Fibroblast of peridontal ligament (primary cell): ENCODE data around the gene SAP130.

Experiments
- DNase-seq: peaks from one replicate; pipeline ENCODE4 v3.0.0-alpha.2; 2010; ENCODE audit errors: extremely low read depth

Gene SAP130

DNA sequence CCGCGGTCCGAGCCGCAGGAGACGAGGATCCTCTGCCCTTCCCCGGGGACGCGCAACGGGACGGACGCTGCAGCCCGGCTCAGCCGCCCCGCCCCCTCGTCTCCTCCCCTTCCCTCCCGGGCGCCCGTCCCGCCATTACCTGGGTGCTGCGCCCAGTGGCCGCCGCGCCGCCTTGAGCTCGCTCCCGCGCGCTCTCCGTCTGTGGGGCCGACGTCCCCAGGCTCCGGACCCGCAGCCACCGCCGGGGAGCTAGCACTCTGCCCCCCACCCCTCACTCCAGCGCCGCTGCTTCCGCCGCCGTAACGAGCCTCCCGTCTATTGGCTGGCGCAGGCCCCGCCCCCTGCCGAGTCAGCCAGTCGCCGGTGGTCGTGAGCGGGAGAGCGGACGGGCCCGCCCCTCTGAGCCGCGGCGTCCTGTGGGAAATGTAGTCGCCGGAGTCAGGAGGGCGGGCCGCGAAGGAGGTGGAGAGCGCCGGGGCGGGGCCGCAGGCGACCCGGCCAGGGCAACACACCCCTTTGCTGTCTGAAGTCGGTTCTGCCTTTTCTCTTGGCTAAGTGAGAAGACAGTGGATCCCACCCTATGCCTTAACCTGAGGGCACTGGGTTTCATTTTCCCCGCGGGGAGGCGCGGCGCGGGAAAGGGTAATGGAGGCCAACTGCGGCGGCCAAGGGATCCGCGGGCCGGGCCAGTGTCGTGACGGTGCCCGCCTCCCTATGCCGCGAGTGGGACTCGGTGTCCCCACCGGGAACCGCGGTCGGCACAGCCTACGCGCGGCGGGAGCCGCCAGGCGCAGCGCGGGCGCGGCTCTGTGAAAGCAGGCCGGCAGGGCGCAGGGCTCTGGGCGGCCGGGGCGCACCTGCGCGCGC lies at the start of gene SAP130:
SAP130 (minus strand) TSS at position 259 of the 867 bp plus-strand sequence. CDS start 1,767 bp downstream, outside the sequence.
- peak; percentile 82 for DNase-seq

DNA sequence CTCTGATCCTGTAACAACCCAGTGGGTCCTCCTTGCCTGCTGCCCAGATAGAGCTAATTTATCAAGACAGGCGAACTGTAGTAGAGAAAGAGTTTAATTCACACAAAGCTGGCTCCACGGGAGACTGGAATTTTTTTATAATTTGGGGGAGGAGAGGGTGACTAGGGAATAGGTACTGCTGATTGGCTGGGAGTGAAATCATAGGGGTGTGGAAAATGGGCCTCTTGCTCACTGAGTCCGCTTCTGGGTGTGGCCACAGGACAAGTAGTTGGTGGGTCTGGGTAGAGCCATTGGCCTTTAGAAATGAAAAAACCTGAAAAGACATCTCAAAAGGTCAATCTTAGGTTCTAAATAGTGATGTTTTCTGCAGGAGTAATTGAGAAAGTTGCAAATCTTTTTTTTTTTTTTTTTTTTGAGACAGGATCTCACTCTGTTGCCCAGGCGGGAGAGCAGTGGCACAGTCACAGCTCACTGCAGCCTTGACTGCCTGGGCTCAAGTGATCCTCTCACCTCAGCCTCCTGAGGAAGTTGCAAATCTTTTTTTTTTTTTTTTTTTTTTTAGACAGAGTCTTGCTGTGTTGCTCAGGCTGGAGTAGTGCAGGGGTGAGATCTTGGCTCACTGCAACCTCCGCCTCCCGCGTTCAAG lies 48.7 kb upstream of the SAP130 start:
- no peak for DNase-seq

DNA sequence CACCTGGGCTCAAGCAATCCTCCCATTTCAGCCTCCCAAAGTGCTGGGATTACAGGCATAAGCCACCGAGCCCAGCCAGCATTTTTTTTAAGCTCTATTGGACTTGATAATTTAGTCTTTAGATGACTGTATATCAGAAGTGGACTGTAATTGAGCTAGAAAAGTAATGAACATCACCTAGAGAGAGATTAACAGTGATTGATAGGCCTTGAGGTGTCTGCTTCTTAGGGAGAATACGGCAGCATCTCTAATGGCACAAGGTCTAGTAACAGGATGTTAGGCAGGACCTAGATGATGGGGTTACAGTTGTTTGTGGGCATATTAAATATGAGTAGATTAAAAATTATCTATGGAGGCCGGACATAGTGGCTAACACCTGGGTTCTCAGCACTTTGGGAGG lies 45.4 kb upstream of the SAP130 start:
- no peak for DNase-seq

DNA sequence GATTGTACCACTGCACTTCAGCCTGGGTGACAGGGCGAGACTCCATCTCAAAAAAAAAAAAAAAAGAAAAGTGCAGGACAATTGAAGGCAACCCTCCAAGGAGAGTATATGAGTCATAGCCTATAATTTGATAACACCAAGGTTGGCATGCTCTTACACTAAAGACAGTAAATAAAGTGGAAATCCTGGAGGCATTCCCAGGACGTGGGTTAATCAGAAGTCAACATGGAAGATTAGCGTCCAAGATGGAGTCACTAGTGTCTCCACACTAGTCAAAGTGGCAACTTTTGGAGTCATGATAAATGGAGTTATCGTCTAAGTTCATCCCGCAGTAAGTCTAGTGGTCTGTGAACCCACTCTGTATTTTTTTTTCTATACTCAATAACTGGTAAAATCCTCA lies 41.9 kb upstream of the SAP130 start:
- DNase-seq = peak; percentile 46

DNA sequence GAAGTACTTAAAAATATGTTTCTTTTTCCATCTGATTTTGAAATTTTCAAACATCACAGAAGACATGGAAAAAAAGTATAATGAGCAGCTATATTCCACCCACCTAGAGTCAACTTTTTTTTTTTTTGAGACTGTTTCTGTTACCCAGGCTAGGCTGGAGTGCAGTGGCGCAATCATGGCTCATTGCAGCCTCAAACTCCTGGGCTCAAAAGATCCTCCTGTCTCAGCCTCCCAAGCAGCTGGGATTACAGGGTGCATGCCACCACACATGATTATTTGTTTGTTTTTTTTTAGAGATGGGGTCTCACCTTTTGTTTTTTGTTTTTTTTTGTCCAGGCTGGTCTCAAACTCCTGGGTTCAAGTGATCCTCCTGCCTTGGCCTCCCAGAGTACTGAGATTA lies 36.5 kb upstream of the SAP130 start:
- no peak for DNase-seq

DNA sequence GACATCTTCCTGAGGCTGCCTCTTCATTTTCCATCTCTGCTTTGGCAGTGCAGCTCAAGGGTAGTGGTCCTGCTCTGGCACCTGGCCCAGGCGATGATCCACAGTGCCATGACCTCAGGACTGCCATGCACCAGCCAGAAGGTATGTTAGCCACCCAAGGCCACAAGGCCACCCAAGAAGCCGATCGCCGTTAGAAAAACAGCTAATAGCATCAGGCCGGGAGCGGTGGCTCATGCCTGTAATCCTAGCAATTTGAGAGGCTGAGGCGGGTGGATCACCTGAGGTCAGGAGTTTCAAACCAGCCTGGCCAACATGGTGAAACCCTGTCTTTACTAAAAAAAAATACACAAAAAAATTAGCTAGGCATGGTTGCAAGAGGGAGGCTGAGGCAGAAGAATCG lies 34.7 kb upstream of the SAP130 start:
- DNase-seq = no peak

DNA sequence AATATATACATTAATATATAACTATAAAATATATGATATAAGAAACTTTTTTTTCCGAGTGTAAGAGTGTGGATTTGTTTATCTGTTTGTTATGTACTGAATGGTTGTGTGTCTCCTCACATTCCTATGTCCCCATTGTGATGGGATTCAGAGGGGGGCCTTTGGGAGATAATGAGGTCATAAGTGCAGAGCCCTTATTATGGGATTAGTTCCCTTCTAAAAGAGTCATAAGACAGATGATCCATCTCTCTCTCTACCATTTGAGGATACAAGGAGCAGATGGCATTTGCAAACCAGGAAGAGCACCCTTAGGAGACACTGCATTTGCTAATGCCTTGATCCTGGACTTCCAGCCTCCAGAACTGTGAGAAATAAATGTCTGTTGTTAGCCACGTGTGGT lies 30.3 kb upstream of the SAP130 start:
- DNase-seq = no peak

DNA sequence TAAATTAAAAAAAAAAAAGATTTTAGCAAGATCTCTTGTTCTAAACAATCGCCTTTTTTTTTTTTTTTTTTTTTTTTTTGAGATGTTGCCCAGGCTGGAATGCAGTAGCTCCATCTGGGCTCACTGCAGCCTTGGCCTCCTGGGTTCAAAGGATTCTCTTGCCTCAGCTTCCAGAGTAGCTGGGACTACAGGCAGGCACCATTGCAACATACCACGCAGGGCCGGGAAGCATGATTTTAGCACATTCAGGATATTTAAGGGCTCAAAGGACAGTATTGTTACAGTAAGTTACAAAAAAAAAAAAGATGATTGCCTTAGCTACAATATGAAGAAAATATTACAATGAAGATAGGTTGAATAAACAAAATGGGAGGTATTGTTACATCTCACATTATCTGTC lies 29.5 kb upstream of the SAP130 start:
- DNase-seq = no peak

DNA sequence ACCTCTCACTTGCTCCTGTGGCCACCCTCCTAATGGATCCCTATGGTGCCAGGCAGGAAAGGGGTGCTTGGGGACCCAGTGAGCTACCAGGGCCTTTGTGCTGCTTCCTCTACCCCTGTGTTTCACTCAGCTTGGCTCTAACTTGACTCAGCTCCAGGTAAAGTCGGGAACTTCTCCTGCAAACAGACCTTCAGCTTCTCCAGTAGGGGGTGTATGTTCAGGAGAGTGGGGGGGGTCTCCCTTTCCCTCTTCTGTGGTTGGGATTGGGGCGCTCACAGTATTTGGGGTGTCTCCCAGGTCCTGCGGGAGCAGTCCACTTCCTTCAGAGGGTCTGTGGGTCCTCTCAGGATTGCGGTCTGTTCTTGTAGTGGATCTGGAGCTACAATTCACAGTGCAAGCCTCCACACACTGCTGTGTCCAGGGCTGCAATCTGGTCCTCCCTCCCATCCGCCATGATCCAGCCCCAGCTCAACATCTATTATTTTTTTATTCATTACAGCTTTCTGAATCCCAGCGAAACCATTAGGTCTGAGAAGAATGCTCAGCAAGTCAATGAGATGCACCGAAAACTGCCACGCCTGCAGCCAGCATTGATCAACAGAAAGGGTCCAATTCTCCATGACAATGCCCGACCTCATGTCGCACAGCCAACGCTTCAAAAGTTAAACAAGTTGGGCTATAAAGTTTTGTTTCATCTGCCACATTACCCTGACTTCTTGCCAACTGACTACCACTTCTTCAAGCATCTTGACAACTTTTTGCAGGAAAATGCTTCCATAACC lies 26.4 kb upstream of the SAP130 start:
- DNase-seq = no peak

DNA sequence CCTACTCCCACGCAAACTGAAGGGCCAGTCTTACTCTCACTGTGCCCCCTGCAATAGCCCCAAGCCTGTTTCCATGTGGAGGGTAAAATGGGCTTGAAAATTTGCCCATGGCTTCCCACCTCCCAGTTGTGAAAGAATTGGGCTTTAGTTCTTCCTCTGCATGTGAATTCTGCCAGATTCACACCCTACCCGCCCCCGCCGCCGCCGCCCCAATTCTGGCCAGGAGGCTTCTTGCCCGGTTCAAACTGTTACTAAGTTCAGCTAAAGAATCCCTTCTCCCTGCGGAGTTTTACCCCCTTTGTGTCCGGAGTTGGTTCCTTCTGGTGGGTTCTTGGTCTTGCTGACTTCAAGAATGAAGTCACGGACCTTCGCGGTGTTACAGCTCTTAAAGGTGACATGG lies 25.5 kb upstream of the SAP130 start:
- DNase-seq = no peak

DNA sequence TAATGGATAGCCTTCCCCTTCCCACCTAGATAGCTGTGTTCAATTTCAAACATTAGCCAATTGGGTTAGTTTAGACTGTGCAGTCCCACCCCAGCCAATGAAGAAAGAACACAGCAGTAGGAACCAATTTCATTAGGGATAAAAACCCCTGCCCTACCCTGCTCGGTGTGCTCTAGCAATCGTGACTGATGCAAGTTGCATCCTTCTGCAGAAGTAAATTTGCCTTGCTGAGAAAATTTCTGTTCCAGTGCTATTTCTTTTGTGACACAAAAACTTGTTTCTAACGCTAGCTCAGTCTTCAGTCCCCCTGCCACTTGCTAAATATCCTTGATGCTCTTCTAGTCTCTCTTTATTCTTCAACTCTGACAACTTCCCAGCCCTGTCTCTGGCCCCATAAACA lies 15.2 kb upstream of the SAP130 start:
- no peak for DNase-seq

DNA sequence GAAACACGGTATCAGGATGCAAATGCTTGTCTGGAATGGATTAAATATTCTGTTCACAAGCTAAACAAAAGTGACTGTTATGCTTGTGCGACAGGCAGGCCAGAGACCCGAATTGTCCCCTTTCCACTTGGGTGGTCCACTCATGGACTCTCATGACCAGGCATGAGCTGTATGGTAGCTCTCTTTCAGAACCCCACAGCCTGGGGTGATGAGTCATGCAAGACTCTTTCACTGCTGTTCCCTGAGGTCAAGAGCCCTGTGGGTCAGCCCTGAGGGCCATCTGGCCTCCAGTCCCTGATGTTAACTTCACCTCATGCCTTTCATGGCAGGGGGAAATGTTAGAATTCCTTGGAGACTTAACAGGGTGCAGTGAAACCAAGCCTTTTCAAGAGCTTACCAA lies 13.7 kb upstream of the SAP130 start:
- DNase-seq = no peak

DNA sequence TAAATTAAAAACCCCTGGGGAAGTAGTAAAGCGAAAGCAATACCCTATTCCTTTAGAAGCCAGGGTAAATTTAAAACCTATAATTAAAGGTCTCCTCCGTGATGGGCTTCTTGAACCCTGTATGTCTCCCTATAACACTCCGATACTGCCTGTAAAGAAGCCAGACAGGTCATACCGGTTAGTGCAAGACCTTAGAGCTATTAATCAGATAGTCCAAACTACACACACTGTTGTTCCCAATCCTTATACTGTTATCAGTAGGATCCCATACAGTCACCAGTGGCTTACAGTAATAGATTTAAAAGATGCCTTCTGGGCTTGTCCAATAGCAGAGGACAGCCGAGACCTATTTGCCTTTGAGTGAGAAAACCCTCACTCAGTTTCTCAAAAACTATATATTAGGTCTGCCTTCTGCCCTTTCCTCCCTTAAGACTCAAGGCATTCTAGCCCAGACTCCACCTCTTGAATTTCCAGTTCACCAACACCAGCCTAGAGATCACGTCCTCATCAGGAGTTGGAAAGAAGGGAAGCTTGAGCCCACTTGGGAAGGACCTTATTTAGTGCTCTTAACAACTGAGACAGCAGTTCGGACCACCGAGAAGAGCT lies 12.4 kb upstream of the SAP130 start:
- no peak for DNase-seq

DNA sequence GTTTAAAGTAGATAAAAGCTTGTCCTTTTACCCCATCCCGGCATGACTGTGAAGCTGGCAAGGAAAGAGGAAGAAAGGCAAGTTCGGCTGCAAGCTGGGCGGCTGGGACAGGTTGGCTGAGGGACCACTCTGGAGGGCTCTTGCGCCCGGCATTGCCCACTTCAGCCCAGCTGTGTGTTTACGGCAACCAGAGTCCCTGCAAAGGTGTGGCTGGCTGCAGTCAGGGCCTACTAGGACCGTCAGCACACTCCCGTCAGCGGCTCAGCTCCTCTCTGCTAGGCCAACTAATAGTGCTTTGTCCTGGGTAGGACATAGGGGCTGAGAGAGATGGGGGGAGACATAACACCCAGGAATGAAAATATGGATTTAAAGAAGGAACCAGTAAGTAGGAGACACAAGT lies 11.7 kb upstream of the SAP130 start:
- no peak for DNase-seq

DNA sequence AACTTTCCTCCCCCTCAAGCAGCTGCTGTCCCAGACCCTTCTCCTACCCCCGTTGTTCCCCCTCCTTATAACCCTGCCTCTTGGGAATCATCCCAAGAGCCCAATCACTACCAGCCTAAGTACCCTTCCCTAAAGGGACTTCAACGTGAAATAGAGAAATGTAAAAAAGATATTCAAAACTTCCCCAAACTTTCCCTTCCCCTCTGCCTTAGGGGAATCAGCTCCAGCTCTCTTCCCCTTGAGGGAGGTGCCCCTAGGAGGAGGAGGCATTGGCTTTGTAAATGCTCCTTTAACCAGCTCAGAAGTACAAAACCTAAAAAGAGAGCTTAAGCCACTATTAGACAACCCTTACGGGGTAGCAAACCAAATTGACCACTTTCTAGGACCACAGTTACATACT lies 10.6 kb upstream of the SAP130 start:
- DNase-seq = no peak

DNA sequence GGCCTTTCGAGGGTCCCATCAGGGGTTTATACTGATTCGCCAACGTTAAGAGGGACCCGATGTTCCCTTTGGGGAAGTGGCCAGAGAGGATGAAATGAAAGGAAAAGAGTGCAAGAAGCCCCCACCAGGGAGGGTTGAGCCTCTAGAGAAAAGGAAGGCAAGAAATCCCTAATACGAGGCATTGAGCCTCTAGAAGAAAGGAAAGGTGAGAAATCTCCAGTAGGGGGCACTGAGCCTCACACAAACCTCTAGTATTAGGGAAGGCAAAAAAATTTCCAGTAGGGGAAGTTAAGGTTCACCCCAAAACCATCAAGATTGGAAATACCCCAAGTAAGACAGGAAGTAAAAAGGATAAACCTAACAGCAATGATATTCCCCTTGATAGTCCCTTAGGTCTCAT lies 9.8 kb upstream of the SAP130 start:
- DNase-seq = no peak

DNA sequence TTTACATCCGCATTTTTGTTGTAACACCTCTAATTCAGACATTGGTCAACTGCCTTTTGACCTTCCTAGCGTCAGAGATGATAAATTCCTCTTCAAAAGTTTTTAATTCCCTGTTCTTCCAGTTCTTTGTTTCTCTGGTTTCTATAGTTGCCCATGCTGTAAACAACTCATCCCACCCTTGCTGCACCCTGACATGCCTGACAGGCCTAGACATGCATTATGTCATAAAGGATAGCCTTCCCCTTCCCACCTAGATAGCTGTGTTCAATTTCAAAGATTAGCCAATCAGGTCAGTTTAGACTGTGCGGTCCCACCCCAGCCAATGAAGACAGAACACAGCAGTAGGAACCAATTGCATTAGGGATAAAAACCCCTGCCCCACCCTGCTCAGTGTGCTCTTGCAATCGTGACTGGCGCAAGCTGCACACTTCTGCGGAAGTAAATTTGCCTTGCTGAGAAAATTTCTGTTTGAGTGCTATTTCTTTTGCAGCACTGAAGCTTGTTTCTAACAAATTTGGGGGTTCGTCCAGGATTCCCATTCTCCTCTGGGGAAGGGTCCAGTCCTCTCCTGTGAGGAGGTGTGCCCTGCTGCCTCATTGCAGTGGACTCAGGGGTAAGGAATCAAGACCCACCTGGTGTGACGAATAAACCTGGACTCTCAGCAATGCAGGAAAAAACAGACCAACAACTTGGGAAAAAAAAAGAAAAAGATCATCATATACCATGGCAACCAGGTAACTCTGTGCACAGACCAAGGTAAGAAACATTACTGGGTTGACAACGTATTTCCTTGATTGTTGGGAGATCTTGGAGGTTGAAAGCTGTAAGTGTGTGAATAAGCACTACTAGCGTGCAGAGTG lies 9.1 kb upstream of the SAP130 start:
- DNase-seq = no peak

DNA sequence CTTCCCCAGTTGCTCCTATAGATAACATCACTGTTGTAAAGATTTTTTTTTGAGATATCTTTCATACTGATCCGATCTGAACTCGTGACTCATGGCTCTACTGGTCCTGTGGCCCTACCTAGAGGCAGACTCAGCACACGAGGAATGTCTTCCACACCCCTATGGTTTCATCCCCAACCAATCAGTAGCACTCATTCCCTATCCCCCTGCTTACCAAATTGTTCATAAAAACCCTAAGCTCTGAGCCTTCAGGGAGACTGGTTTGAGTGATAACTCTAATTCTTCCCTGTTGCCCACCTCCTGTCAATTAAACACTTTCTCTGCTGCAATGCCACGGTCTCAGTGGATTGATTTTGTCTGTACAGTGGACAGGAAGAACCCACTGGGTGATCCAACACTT lies 4.2 kb upstream of the SAP130 start:
- no peak for DNase-seq

DNA sequence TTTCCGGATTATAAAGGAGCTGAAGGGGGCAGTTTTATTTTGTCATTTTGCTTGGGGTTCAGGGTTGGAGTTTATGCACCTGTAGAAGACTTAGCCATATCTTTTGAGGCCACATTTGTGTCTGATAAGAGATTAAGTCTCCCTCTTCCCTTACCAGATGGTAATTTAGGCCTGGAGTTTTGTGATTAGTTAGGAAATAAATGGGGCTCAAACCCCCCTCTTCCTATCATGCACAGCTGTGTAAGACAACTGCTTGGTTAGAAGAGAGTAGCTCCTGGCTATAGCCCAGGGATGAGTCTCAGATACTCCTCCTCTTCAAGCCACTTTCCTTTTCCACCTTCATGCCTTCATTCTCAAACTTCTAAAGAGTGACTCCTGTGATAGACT lies 802 bp upstream of the SAP130 start:
- no peak for DNase-seq

DNA sequence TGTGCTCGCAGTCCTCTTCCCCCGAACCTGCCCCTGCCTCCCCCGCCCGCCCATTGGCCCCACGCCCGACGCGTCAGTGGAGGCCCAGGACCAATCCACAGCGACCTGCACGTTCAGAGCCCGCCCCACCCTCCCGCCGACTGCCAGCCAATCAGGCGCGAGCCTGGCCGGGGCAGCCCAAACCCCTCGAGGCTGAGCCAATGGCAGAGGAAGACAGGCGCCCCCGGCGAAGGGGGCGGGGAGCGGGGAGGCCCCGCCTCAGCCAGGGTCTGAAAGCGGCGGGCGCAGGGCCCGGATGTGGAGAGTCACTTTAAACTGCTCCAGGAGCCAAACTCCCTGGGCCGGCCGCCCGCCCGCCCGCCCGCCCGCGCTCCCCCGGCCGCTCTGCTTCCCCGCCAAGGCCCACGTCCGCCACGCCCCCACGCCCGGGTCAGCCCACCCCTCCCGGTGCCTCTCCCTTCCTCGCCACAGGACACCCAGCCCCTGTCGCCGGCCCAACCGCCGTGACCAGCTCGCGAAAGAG lies 520 bp downstream of the SAP130 start:
- DNase-seq = peak; percentile 97
